ENCODE data around the gene CDC14A. TPM values are rescaled to one million over a fixed set of nuclear protein-coding genes. Genes with fewer than 3 reads are reported as not detected.
"Not testable (repeated sequence)": the region's sequence is repeated elsewhere in the genome, so short reads cannot be mapped to it uniquely, and the experiment has no call there.

CDC14A gene
- polyA plus RNA-seq, 1 donor from 2014 or later: 2.7 TPM

GRCh38 chr1:100332331-100332730 lies 20.0 kb upstream of the CDC14A start:
- Histone ChIP-seq H3K4me2 (ENCODE audit: low read length) (no peak overlapping the region), H3K9me2 (ENCODE audit: insufficient read depth, low read length) (no peaks in the 10 kb centered on the region), H3K9ac (ENCODE audit: low read length) (no peak overlapping the region), H4K20me1 (ENCODE audit: insufficient read depth) (no peaks in the 10 kb centered on the region), H3K27me3 (ENCODE audit: insufficient read depth, low read depth, low read length) (no peaks in the 10 kb centered on the region), H3K4me3 (ENCODE audit: low read length) (no peak overlapping the region), H3K79me2 (replicated peaks; ENCODE audit: insufficient read depth, low read length) (no peaks in the 10 kb centered on the region), H3F3A (ENCODE audit: insufficient read depth, low read length, poor library complexity, severe bottlenecking) (no peaks in the 10 kb centered on the region), H3K27ac (ENCODE audit: low read length) (no peak overlapping the region), H3K36me3 (ENCODE audit: insufficient read depth, low read length) (no peaks in the 10 kb centered on the region), H3K9me3 (ENCODE audit: low read length) (no peaks in the 10 kb centered on the region), H2AFZ (ENCODE audit: low read depth, low read length) (no peak overlapping the region)
- TF ChIP-seq POLR2AphosphoS5 (IDR thresholded peaks at IDR 0.05) (no peak), MXI1 (conservative IDR thresholded peaks at IDR 0.05; ENCODE audit: poor library complexity, severe bottlenecking) (no peak), CTCF (IDR thresholded peaks at IDR 0.05; ENCODE audit: poor library complexity, severe bottlenecking) (no peak), RAD21 (conservative IDR thresholded peaks at IDR 0.05) (no peak), SMC3 (conservative IDR thresholded peaks at IDR 0.05; ENCODE audit: poor library complexity) (no peak), TAF1 (IDR thresholded peaks at IDR 0.05; ENCODE audit: low read depth) (no peak), EP300 (conservative IDR thresholded peaks at IDR 0.05; ENCODE audit: poor library complexity, severe bottlenecking) (no peak), EZH2 (IDR thresholded peaks at IDR 0.05; ENCODE audit: borderline replicate concordance, insufficient read depth, low read length, poor library complexity, severe bottlenecking) (no peak)
- TF ChIP-seq, protein P1, sequence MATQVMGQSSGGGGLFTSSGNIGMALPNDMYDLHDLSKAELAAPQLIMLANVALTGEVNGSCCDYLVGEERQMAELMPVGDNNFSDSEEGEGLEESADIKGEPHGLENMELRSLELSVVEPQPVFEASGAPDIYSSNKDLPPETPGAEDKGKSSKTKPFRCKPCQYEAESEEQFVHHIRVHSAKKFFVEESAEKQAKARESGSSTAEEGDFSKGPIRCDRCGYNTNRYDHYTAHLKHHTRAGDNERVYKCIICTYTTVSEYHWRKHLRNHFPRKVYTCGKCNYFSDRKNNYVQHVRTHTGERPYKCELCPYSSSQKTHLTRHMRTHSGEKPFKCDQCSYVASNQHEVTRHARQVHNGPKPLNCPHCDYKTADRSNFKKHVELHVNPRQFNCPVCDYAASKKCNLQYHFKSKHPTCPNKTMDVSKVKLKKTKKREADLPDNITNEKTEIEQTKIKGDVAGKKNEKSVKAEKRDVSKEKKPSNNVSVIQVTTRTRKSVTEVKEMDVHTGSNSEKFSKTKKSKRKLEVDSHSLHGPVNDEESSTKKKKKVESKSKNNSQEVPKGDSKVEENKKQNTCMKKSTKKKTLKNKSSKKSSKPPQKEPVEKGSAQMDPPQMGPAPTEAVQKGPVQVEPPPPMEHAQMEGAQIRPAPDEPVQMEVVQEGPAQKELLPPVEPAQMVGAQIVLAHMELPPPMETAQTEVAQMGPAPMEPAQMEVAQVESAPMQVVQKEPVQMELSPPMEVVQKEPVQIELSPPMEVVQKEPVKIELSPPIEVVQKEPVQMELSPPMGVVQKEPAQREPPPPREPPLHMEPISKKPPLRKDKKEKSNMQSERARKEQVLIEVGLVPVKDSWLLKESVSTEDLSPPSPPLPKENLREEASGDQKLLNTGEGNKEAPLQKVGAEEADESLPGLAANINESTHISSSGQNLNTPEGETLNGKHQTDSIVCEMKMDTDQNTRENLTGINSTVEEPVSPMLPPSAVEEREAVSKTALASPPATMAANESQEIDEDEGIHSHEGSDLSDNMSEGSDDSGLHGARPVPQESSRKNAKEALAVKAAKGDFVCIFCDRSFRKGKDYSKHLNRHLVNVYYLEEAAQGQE (IDR thresholded peaks at IDR 0.05; ENCODE audit: borderline replicate concordance): no peak

DNA sequence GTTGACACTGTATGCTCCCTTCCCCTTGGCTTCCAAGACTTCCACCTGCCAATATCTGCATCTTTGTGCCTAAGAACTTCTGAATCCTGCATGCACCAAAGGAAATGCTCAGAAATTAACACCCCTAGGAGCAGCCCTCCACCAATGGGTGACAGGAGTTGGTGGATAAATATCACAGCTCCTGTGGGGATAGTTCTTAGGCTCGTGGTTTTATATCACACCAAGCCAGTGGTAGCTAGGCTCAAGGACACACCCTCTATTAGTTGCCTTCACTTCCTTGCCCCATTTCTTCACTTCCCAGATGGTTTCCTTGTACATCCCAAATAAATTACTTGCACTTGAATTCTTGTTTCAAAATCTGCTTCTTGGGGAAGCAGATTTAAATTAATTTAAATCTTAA lies 16.9 kb upstream of the CDC14A start:
- H3K9me3 ChIP-seq (ENCODE audit: low read length): no peaks in the 10 kb centered on the region
- no peaks in the 10 kb centered on the region for H3F3A ChIP-seq (ENCODE audit: insufficient read depth, low read length, poor library complexity, severe bottlenecking)
- no peaks in the 10 kb centered on the region for H3K79me2 ChIP-seq (replicated peaks; ENCODE audit: insufficient read depth, low read length)
- H3K36me3 ChIP-seq (ENCODE audit: insufficient read depth, low read length): no peaks in the 10 kb centered on the region
- H3K9me2 ChIP-seq (ENCODE audit: insufficient read depth, low read length): no peaks in the 10 kb centered on the region
- H3K9ac ChIP-seq (ENCODE audit: low read length): no peak overlapping the region
- no peak for TF ChIP-seq CTCF (IDR thresholded peaks at IDR 0.05; ENCODE audit: poor library complexity, severe bottlenecking)
- TF ChIP-seq MXI1 (conservative IDR thresholded peaks at IDR 0.05; ENCODE audit: poor library complexity, severe bottlenecking): no peak
- no peak for TF ChIP-seq RAD21 (conservative IDR thresholded peaks at IDR 0.05)
- TF ChIP-seq EP300 (conservative IDR thresholded peaks at IDR 0.05; ENCODE audit: poor library complexity, severe bottlenecking): no peak
- TF ChIP-seq EZH2 (IDR thresholded peaks at IDR 0.05; ENCODE audit: borderline replicate concordance, insufficient read depth, low read length, poor library complexity, severe bottlenecking): no peak
- TF ChIP-seq, protein P1 (IDR thresholded peaks at IDR 0.05; ENCODE audit: borderline replicate concordance): no peak
- no peak overlapping the region for H3K4me3 ChIP-seq (ENCODE audit: low read length)
- no peaks in the 10 kb centered on the region for H3K27me3 ChIP-seq (ENCODE audit: insufficient read depth, low read depth, low read length)
- H4K20me1 ChIP-seq (ENCODE audit: insufficient read depth): no peaks in the 10 kb centered on the region
- H2AFZ ChIP-seq (ENCODE audit: low read depth, low read length): no peak overlapping the region
- H3K4me2 ChIP-seq (ENCODE audit: low read length): no peak overlapping the region
- H3K27ac ChIP-seq (ENCODE audit: low read length): no peak overlapping the region

DNA sequence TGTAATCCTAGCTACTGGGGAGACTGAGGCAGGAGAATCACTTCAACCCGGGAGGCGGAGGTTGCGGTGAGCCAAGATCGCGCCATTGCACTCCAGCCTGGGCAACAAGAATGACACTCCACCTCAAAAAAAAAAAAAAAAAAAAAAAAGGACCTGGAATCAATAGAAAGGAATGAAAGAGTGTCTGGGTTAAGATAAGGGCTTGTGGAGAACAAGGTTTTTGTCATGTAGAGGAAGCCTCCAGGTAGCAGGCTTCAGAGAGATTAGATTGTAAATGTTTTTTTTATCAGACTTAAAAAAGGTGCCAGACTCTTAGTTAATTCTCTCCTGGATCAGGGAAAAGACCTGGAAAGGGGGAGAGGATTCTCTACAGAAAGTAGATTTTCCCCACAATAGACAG lies 14.4 kb upstream of the CDC14A start:
- H3K9me2 ChIP-seq (ENCODE audit: insufficient read depth, low read length); H3K27ac ChIP-seq (ENCODE audit: low read length); H3K79me2 ChIP-seq (replicated peaks; ENCODE audit: insufficient read depth, low read length); H3F3A ChIP-seq (ENCODE audit: insufficient read depth, low read length, poor library complexity, severe bottlenecking); H3K4me3 ChIP-seq (ENCODE audit: low read length); H3K27me3 ChIP-seq (ENCODE audit: insufficient read depth, low read depth, low read length); H3K4me2 ChIP-seq (ENCODE audit: low read length); H4K20me1 ChIP-seq (ENCODE audit: insufficient read depth); H3K9ac ChIP-seq (ENCODE audit: low read length); H3K9me3 ChIP-seq (ENCODE audit: low read length); H2AFZ ChIP-seq (ENCODE audit: low read depth, low read length); H3K36me3 ChIP-seq (ENCODE audit: insufficient read depth, low read length): not testable (repeated sequence)
